COLO829 (cell line): ENCODE measurements around the gene PLCE1.
A peak's percentile ranks its signal among the peaks of the same experiment; 100 is the strongest.
"Not testable (repeated sequence)": the region's sequence is repeated elsewhere in the genome, so short reads cannot be mapped to it uniquely, and the experiment has no call there.

ENCODE experiments used
- DNase-seq: peaks from one replicate; pipeline ENCODE4 v3.0.0; 2012; ENCODE audit warnings: low spot score

The PLCE1 gene

GRCh38 chr10:93993782-93994437 is at the start of gene PLCE1:
Gene PLCE1, plus strand, starts transcription at chr10:93993931. Its CDS starts 37,116 bp downstream, at chr10:94031047.
- no peak for DNase-seq

GRCh38 chr10:93945819-93946218 is 47.9 kb upstream of the PLCE1 start:
- DNase-seq, result no peak

GRCh38 chr10:93947055-93947454 is 46.7 kb upstream of the PLCE1 start:
- DNase-seq, result no peak

GRCh38 chr10:93947524-93947923 is 46.2 kb upstream of the PLCE1 start:
- DNase-seq, result no peak

- DNase-seq, result no peak
Observed at GRCh38 chr10:93951905-93952304, 41.8 kb upstream of the PLCE1 start.

GRCh38 chr10:93954299-93954698 is 39.4 kb upstream of the PLCE1 start:
- DNase-seq, result no peak

GRCh38 chr10:93954726-93955363 is 38.9 kb upstream of the PLCE1 start:
- no peak for DNase-seq

- no peak for DNase-seq
Observed at GRCh38 chr10:93958834-93959233, 34.9 kb upstream of the PLCE1 start.

GRCh38 chr10:93960988-93961387 is 32.7 kb upstream of the PLCE1 start:
- DNase-seq, result not testable (repeated sequence)

- no peak for DNase-seq
Observed at GRCh38 chr10:93962973-93963372, 30.8 kb upstream of the PLCE1 start.

- DNase-seq, result no peak
Observed at GRCh38 chr10:93963434-93963833, 30.3 kb upstream of the PLCE1 start.

GRCh38 chr10:93965911-93966310 is 27.8 kb upstream of the PLCE1 start:
- no peak for DNase-seq

GRCh38 chr10:93967756-93968155 is 26.0 kb upstream of the PLCE1 start:
- DNase-seq, result no peak

GRCh38 chr10:93968540-93968945 is 25.2 kb upstream of the PLCE1 start:
- no peak for DNase-seq

GRCh38 chr10:93970433-93971010 is 23.2 kb upstream of the PLCE1 start:
- DNase-seq, result not testable (repeated sequence)

GRCh38 chr10:93973748-93974445 is 19.8 kb upstream of the PLCE1 start:
- no peak for DNase-seq

GRCh38 chr10:93977442-93977841 is 16.3 kb upstream of the PLCE1 start:
- no peak for DNase-seq

- no peak for DNase-seq
Observed at GRCh38 chr10:93980486-93980885, 13.2 kb upstream of the PLCE1 start.

GRCh38 chr10:93991114-93991513 is 2.6 kb upstream of the PLCE1 start:
- no peak for DNase-seq

GRCh38 chr10:93991596-93992284 is 2.0 kb upstream of the PLCE1 start:
- peak; percentile 89 for DNase-seq

- DNase-seq, result peak; percentile 34
Observed at GRCh38 chr10:93992400-93993030, 1.2 kb upstream of the PLCE1 start.

- DNase-seq, result no peak
Observed at GRCh38 chr10:93993414-93993781, 333 bp upstream of the PLCE1 start.
